ENCODE data around the gene CTF1. TPM values are rescaled to one million over a fixed set of nuclear protein-coding genes. Genes with fewer than 3 reads are reported as not detected.
"Not testable (repeated sequence)": the region's sequence is repeated elsewhere in the genome, so short reads cannot be mapped to it uniquely, and the experiment has no call there.

The CTF1 gene
- total RNA-seq, 1 donor from 2014 or later = 1.7 TPM

GRCh38 chr16:30858829-30859423 is 37.5 kb upstream of the CTF1 start:
- DNase-seq = no peak
- no peaks in the 10 kb centered on the region for H3K4me1 Mint-ChIP-seq (ENCODE audit: low read depth, unreplicated experiment)
- peaks cover 2% of the 10 kb centered on the region for H3K9me3 Mint-ChIP-seq (ENCODE audit: unreplicated experiment)
- no peak overlapping the region for H3K27ac Mint-ChIP-seq (ENCODE audit: unreplicated experiment)
- TF ChIP-seq, protein P1, sequence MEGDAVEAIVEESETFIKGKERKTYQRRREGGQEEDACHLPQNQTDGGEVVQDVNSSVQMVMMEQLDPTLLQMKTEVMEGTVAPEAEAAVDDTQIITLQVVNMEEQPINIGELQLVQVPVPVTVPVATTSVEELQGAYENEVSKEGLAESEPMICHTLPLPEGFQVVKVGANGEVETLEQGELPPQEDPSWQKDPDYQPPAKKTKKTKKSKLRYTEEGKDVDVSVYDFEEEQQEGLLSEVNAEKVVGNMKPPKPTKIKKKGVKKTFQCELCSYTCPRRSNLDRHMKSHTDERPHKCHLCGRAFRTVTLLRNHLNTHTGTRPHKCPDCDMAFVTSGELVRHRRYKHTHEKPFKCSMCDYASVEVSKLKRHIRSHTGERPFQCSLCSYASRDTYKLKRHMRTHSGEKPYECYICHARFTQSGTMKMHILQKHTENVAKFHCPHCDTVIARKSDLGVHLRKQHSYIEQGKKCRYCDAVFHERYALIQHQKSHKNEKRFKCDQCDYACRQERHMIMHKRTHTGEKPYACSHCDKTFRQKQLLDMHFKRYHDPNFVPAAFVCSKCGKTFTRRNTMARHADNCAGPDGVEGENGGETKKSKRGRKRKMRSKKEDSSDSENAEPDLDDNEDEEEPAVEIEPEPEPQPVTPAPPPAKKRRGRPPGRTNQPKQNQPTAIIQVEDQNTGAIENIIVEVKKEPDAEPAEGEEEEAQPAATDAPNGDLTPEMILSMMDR (IDR thresholded peaks at IDR 0.05; ENCODE audit: partially characterized antibody, unreplicated experiment) = no peak
- H3K27me3 Mint-ChIP-seq (ENCODE audit: unreplicated experiment) = peaks cover 9% of the 10 kb centered on the region
- no peak overlapping the region for H3K4me3 Mint-ChIP-seq (ENCODE audit: unreplicated experiment)
- peaks cover 5% of the 10 kb centered on the region for H3K36me3 Mint-ChIP-seq (ENCODE audit: unreplicated experiment)

- H3K36me3 Mint-ChIP-seq (ENCODE audit: unreplicated experiment); H3K9me3 Mint-ChIP-seq (ENCODE audit: unreplicated experiment); H3K4me3 Mint-ChIP-seq (ENCODE audit: unreplicated experiment); H3K27ac Mint-ChIP-seq (ENCODE audit: unreplicated experiment); H3K4me1 Mint-ChIP-seq (ENCODE audit: low read depth, unreplicated experiment); DNase-seq; H3K27me3 Mint-ChIP-seq (ENCODE audit: unreplicated experiment): not testable (repeated sequence)
Measured at GRCh38 chr16:30860729-30861128, 35.7 kb upstream of the CTF1 start.

DNA sequence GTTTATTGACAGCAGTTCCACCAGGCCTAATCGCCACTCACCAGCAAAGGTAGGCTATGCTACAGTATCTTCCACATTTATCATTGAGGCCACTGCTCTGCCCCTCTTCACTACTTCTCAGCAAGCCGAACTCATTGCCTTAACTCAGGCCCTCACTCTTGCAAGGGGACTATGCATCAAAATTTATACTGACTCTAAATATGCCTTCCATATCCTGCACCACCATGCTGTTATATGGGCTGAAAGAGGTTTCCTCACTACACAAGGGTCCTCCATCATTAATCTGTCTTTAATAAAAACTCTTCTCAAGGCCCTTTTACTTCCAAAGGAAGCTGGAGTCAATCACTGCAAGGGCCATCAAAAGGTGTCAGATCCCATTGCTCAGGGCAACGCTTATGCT is 33.2 kb upstream of the CTF1 start:
- not testable (repeated sequence) for H3K4me3 Mint-ChIP-seq (ENCODE audit: unreplicated experiment); H3K27ac Mint-ChIP-seq (ENCODE audit: unreplicated experiment); H3K36me3 Mint-ChIP-seq (ENCODE audit: unreplicated experiment); DNase-seq; H3K9me3 Mint-ChIP-seq (ENCODE audit: unreplicated experiment); H3K27me3 Mint-ChIP-seq (ENCODE audit: unreplicated experiment); H3K4me1 Mint-ChIP-seq (ENCODE audit: low read depth, unreplicated experiment)

GRCh38 chr16:30866031-30866430 is 30.4 kb upstream of the CTF1 start:
- no peaks in the 10 kb centered on the region for H3K9me3 Mint-ChIP-seq (ENCODE audit: unreplicated experiment)
- H3K4me1 Mint-ChIP-seq (ENCODE audit: low read depth, unreplicated experiment) = no peaks in the 10 kb centered on the region
- DNase-seq = no peak
- H3K27me3 Mint-ChIP-seq (ENCODE audit: unreplicated experiment) = peaks cover 2% of the 10 kb centered on the region
- no peaks in the 10 kb centered on the region for H3K36me3 Mint-ChIP-seq (ENCODE audit: unreplicated experiment)
- no peak overlapping the region for H3K4me3 Mint-ChIP-seq (ENCODE audit: unreplicated experiment)
- H3K27ac Mint-ChIP-seq (ENCODE audit: unreplicated experiment) = no peak overlapping the region
- TF ChIP-seq, protein P1 (IDR thresholded peaks at IDR 0.05; ENCODE audit: partially characterized antibody, unreplicated experiment) = no peak

GRCh38 chr16:30867747-30868146 is 28.7 kb upstream of the CTF1 start:
- Mint-ChIP-seq H3K27me3 (ENCODE audit: unreplicated experiment) (peaks cover 2% of the 10 kb centered on the region), H3K27ac (ENCODE audit: unreplicated experiment) (no peak overlapping the region), H3K4me3 (ENCODE audit: unreplicated experiment) (no peak overlapping the region), H3K36me3 (ENCODE audit: unreplicated experiment) (no peaks in the 10 kb centered on the region), H3K4me1 (ENCODE audit: low read depth, unreplicated experiment) (no peaks in the 10 kb centered on the region), H3K9me3 (ENCODE audit: unreplicated experiment) (no peaks in the 10 kb centered on the region)
- TF ChIP-seq, protein P1 (IDR thresholded peaks at IDR 0.05; ENCODE audit: partially characterized antibody, unreplicated experiment) = no peak
- no peak for DNase-seq

- TF ChIP-seq, protein P1 (IDR thresholded peaks at IDR 0.05; ENCODE audit: partially characterized antibody, unreplicated experiment) = no peak
- peaks cover 4% of the 10 kb centered on the region for H3K27me3 Mint-ChIP-seq (ENCODE audit: unreplicated experiment)
- H3K4me3 Mint-ChIP-seq (ENCODE audit: unreplicated experiment) = no peak overlapping the region
- peaks cover 7% of the 10 kb centered on the region for H3K9me3 Mint-ChIP-seq (ENCODE audit: unreplicated experiment)
- H3K27ac Mint-ChIP-seq (ENCODE audit: unreplicated experiment) = no peak overlapping the region
- peaks cover 2% of the 10 kb centered on the region for H3K4me1 Mint-ChIP-seq (ENCODE audit: low read depth, unreplicated experiment)
- DNase-seq = no peak
- no peaks in the 10 kb centered on the region for H3K36me3 Mint-ChIP-seq (ENCODE audit: unreplicated experiment)
Measured at GRCh38 chr16:30870904-30871303, 25.5 kb upstream of the CTF1 start.
